OCI-LY3 (cell line): ENCODE measurements around the gene RFX7.

Experiments used
- H2AFZ ChIP-seq: fragments of 200-600, 300-600 bp; shearing (Covaris generic); 2 replicates; pipeline ENCODE4 v1.6.0; 2014; ENCODE audit warnings: antibody characterized with exemption, low read depth, low read length
- H3K27ac ChIP-seq: fragments of 200-600, 300-600 bp; sonication (generic); 2 replicates; pipeline ENCODE4 v1.5.1; 2014; ENCODE audit warnings: mild to moderate bottlenecking, low read length, moderate library complexity, mixed read lengths
- H3K27me3 ChIP-seq: fragments of 200-600, 300-600 bp; sonication (generic); 2 replicates; pipeline ENCODE4 v1.6.1; 2014; ENCODE audit warnings: low read depth, low read length, mixed read lengths
- H3K36me3 ChIP-seq: fragments of 200-600, 300-600 bp; sonication (generic); replicated peaks from 2 replicates; pipeline ENCODE3; 2014; ENCODE audit warnings: low read depth, low read length, mixed read lengths
- H3K4me1 ChIP-seq: fragments of 300-600, 200-600 bp; sonication (generic); 2 replicates; pipeline ENCODE4 v1.6.1; 2014; ENCODE audit warnings: low read length, mixed read lengths
- H3K4me2 ChIP-seq: fragments of 200-600, 300-600 bp; sonication (generic); 2 replicates; pipeline ENCODE4 v1.6.1; 2014; ENCODE audit warnings: low read length, mixed read lengths
- H3K4me3 ChIP-seq: fragments of 300-600, 200-600 bp; sonication (generic); 2 replicates; pipeline ENCODE4 v1.5.1; 2014; ENCODE audit warnings: antibody characterized with exemption, mild to moderate bottlenecking, low read length, moderate library complexity
- H3K79me2 ChIP-seq: fragments of 300-600, 200-600 bp; shearing (Covaris generic); 2 replicates; pipeline ENCODE4 v1.6.1; 2014; ENCODE audit warnings: mild to moderate bottlenecking, low read length, mixed read lengths
- H3K9ac ChIP-seq: fragments of 300-600, 200-600 bp; shearing (Covaris generic); 2 replicates; pipeline ENCODE4 v1.6.0; 2014; ENCODE audit warnings: mild to moderate bottlenecking, low read length, moderate library complexity
- H3K9me3 ChIP-seq: fragments of 200-600, 300-600 bp; shearing (Covaris generic); 2 replicates; pipeline ENCODE4 v1.6.1; 2014; ENCODE audit warnings: low read length, mixed read lengths; ENCODE audit not compliant: insufficient read depth
- H4K20me1 ChIP-seq: fragments of 200-600, 300-600 bp; sonication (generic); 2 replicates; pipeline ENCODE4 v1.6.1; 2016; ENCODE audit warnings: low read length, mixed read lengths; ENCODE audit not compliant: insufficient read depth
- EZH2phosphoT487 ChIP-seq: fragments of 200-600 bp; shearing (Covaris generic); IDR thresholded peaks from 2 replicates; pipeline ENCODE4 v1.6.1; 2018; ENCODE audit warnings: antibody characterized with exemption, mixed run types, low read depth
- TF ChIP-seq, protein P1 (sequence below): fragments of 200-600, 300-600 bp; sonication (generic); IDR thresholded peaks from 2 replicates; pipeline ENCODE4 v1.5.1; 2014; ENCODE audit warnings: antibody characterized with exemption, low read length, low read depth

The RFX7 gene

DNA sequence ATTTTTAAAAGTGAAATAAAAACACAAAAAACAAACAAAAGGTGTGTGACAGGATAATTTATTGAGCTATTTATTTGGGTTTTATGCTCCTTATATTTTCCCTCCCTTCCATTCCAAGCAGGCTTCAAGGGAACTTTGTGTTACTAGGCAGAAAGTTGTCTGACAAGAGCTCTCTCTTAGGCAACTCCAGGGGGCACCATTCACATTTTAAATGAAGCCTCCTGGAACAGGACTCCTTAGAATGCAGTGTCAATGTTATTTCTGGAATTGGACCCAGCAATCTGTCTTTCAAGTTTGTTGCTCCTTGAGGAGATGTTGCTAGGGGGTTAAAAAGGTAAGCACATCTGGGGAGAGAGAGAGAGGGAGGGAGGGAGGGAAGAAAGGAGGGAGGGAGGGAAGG, 5.4 kb upstream of the RFX7 start:
- H3K36me3 ChIP-seq, result no peaks in the 10 kb centered on the region
- H3K9ac ChIP-seq, result no peak overlapping the region
- H2AFZ ChIP-seq, result no peak overlapping the region
- H4K20me1 ChIP-seq, result no peaks in the 10 kb centered on the region
- H3K27ac ChIP-seq, result no peak overlapping the region
- TF ChIP-seq, protein P1, sequence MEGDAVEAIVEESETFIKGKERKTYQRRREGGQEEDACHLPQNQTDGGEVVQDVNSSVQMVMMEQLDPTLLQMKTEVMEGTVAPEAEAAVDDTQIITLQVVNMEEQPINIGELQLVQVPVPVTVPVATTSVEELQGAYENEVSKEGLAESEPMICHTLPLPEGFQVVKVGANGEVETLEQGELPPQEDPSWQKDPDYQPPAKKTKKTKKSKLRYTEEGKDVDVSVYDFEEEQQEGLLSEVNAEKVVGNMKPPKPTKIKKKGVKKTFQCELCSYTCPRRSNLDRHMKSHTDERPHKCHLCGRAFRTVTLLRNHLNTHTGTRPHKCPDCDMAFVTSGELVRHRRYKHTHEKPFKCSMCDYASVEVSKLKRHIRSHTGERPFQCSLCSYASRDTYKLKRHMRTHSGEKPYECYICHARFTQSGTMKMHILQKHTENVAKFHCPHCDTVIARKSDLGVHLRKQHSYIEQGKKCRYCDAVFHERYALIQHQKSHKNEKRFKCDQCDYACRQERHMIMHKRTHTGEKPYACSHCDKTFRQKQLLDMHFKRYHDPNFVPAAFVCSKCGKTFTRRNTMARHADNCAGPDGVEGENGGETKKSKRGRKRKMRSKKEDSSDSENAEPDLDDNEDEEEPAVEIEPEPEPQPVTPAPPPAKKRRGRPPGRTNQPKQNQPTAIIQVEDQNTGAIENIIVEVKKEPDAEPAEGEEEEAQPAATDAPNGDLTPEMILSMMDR, result peak; percentile 74
- TF ChIP-seq EZH2phosphoT487, result no peak
- no peaks in the 10 kb centered on the region for H3K9me3 ChIP-seq
- peaks cover 5% of the 10 kb centered on the region; the same call in 1 of the 2 replicates for H3K27me3 ChIP-seq
- H3K4me3 ChIP-seq, result no peak overlapping the region
- H3K79me2 ChIP-seq, result peaks cover 9% of the 10 kb centered on the region
- peaks cover 30% of the 10 kb centered on the region for H3K4me1 ChIP-seq
- H3K4me2 ChIP-seq, result no peak overlapping the region

DNA sequence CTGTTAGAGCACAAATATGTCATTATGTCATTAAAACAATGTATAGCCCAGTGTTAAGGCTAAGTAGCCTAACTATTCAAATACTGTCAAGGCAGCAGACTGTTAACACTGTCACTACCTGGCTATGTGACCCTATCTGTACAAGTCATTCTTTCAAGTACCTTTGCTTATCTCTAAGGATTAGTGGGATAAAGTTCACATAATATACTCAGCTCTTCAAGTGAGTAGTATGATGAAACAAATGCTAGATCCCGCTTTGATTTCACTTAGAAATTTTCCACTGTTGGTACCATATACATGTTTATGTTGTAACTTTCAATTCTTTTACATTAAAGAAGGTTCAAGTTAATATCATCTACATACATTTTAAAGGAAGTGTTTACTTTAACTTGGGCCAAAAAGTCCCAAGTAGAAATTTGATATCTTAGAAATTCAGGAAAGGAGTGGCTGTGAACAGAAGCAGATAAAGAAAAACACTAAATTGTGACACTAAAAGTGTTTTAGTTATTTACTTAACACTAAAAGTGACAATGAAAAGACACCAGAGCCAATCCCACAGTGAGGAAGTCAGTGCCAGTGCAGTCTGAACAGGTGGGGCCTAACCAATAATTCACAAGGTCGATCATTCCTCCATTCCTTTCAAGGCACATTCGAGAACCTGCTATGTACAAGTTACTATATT, 4.8 kb upstream of the RFX7 start:
- Histone ChIP-seq H3K9me3 (no peaks in the 10 kb centered on the region), H3K79me2 (peaks cover 15% of the 10 kb centered on the region), H3K4me2 (no peak overlapping the region), H3K36me3 (no peaks in the 10 kb centered on the region), H3K27me3 (no peaks in the 10 kb centered on the region), H3K27ac (no peak overlapping the region), H3K9ac (no peak overlapping the region), H2AFZ (no peak overlapping the region), H4K20me1 (no peaks in the 10 kb centered on the region), H3K4me3 (no peak overlapping the region), H3K4me1 (peaks cover 30% of the 10 kb centered on the region)
- TF ChIP-seq, protein P1, result no peak
- TF ChIP-seq EZH2phosphoT487, result no peak

DNA sequence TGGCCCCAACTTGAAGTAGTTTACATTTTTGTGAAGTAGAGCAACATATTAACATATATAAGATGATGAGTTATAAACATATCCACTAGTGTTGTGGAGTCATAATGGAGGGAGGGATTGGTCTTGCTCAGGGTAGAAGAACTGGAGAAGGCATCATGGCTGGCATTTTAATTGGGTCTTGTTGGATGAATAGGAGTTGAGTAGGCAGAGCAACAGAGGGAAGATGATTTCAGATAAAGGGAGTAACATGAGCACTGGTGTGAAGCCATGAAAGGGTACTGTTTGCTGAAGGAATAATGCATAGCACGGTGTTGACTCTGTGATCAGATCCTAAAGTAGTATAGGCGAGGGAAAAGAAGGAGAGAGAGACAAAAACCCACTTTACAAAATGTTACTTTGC, 3.6 kb upstream of the RFX7 start:
- H3K27ac ChIP-seq, result no peak overlapping the region
- no peak overlapping the region for H3K4me3 ChIP-seq
- H3K4me2 ChIP-seq, result peak overlapping the region; percentile 51
- H3K4me1 ChIP-seq, result peaks cover 30% of the 10 kb centered on the region
- H2AFZ ChIP-seq, result no peak overlapping the region
- H3K27me3 ChIP-seq, result no peaks in the 10 kb centered on the region
- no peak for TF ChIP-seq EZH2phosphoT487
- TF ChIP-seq, protein P1, result no peak
- no peak overlapping the region for H3K9ac ChIP-seq
- no peaks in the 10 kb centered on the region for H3K36me3 ChIP-seq
- H4K20me1 ChIP-seq, result no peaks in the 10 kb centered on the region
- H3K79me2 ChIP-seq, result peaks cover 26% of the 10 kb centered on the region
- H3K9me3 ChIP-seq, result no peaks in the 10 kb centered on the region

DNA sequence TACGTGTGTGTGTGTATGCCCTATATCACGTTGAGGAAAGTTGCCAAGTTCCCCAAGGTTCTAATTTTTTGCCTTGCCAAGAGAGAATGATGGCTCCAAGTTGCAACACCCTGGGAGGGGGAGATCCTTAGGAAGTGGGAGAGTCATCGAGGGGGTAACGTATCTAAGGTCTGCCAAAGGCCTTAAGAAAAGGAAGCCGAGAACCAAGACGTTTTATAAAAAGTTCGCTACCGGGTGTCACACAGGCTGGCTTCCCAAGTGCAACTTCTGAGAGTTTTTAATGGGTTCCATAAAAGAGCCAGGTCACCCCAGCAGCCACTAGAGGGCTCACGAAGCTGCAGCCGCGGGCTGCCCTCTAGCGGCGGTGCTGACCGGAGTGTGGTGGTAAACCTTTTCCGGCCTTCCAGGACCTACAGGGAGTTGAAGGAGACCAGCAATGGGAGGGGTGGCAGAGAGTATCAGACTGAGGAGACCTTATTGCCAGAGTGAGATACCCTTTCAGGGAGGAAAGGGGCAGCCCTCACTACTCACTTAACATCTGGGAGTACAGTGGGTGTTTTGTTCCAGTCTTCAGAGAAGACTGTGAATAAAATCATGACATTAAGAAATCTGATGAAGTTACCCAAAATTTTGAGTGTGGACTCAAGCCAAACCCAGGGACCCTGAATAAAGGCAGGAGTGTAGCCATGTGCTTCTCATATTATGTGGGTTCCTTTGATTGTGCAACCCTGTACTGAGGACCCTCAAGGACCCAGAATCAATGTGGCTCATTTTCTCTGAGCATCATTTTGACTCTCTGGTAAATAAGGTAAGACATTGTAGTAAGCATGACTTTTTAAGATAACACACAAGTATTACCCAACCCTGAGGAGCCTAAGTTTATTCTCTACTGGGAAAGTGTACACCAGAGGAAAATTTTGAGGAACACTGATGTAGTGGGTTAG, 2.5 kb upstream of the RFX7 start:
- Histone ChIP-seq H3K4me1 (peaks cover 38% of the 10 kb centered on the region), H3K27ac (peak overlapping the region; percentile 71), H3K27me3 (no peaks in the 10 kb centered on the region), H3K9me3 (no peaks in the 10 kb centered on the region), H2AFZ (peak overlapping the region; percentile 89), H4K20me1 (no peaks in the 10 kb centered on the region), H3K79me2 (peaks cover 38% of the 10 kb centered on the region), H3K36me3 (no peaks in the 10 kb centered on the region), H3K4me3 (peak overlapping the region; percentile 90), H3K4me2 (peak overlapping the region; percentile 90), H3K9ac (peak overlapping the region; percentile 84)
- TF ChIP-seq, protein P1, result peak; percentile 100
- TF ChIP-seq EZH2phosphoT487, result no peak
